GM23338 (cell line): Measurements from ENCODE around the gene SOX9. TPM values are rescaled to one million over a fixed set of nuclear protein-coding genes. Genes with fewer than 3 reads are reported as not detected.

ENCODE experiments used
- ATAC-seq: fragments of 200-7000 bp; cut with Tn5 transposase; 3 replicates; pipeline ENCODE4 v1.9.1; 2020
- DNase-seq: peaks from one replicate; pipeline ENCODE4 v3.0.0-alpha.2; 2015; ENCODE audit warnings: low spot score
- H2AFZ ChIP-seq: fragments of 200-600 bp; sonication (generic); 2 replicates; pipeline ENCODE4 v1.8.0; 2016; ENCODE audit warnings: antibody characterized with exemption, mild to moderate bottlenecking, moderate library complexity
- H3F3A ChIP-seq: fragments of 200-600 bp; sonication (generic); replicated peaks from 2 replicates; pipeline ENCODE4 v1.8.0; 2017; ENCODE audit warnings: antibody characterized with exemption, mixed run types, low read depth
- H3K27ac ChIP-seq: fragments of 200-600 bp; sonication (generic); 2 replicates; pipeline ENCODE4 v1.6.1; 2016; ENCODE audit warnings: low read depth
- H3K27me3 ChIP-seq: fragments of 200-600 bp; sonication (generic); 2 replicates; pipeline ENCODE4 v1.8.0; 2016; ENCODE audit warnings: mild to moderate bottlenecking, mixed run types, moderate library complexity; ENCODE audit not compliant: insufficient read depth
- H3K36me3 ChIP-seq: fragments of 200-600 bp; sonication (generic); 2 replicates; pipeline ENCODE4 v1.8.0; 2016; ENCODE audit warnings: mild to moderate bottlenecking; ENCODE audit not compliant: insufficient read depth
- H3K4me1 ChIP-seq: fragments of 200-600 bp; sonication (generic); 2 replicates; pipeline ENCODE4 v1.8.0; 2016; ENCODE audit warnings: mild to moderate bottlenecking, moderate library complexity; ENCODE audit not compliant: insufficient read depth
- H3K4me2 ChIP-seq: fragments of 200-600 bp; sonication (generic); 2 replicates; pipeline ENCODE4 v1.7.1; 2017; ENCODE audit warnings: mixed run types
- H3K4me3 ChIP-seq: fragments of 200-600 bp; sonication (generic); 2 replicates; pipeline ENCODE4 v1.6.1; 2016; ENCODE audit warnings: mixed run types
- H3K79me2 ChIP-seq: fragments of 200-600 bp; sonication (generic); replicated peaks from 2 replicates; pipeline ENCODE4 v1.8.0; 2017; ENCODE audit warnings: mild to moderate bottlenecking; ENCODE audit not compliant: insufficient read depth
- H3K9me2 ChIP-seq: fragments of 200-600 bp; sonication (generic); 2 replicates; pipeline ENCODE4 v1.8.0; 2017; ENCODE audit not compliant: insufficient read depth
- H4K20me1 ChIP-seq: fragments of 200-600 bp; sonication (generic); replicated peaks from 2 replicates; pipeline ENCODE4 v1.8.0; 2017; ENCODE audit warnings: mild to moderate bottlenecking; ENCODE audit not compliant: insufficient read depth
- H3K27ac Mint-ChIP-seq: 2 replicates; pipeline ENCODE4 v1.8.0; 2020; ENCODE audit warnings: inconsistent platforms, mild to moderate bottlenecking, moderate library complexity, mixed read lengths
- H3K27me3 Mint-ChIP-seq: 3 replicates; pipeline ENCODE4 v1.8.0; 2022; ENCODE audit warnings: low read depth, mild to moderate bottlenecking, moderate library complexity, mixed read lengths, inconsistent platforms; ENCODE audit not compliant: insufficient read depth, poor library complexity
- H3K36me3 Mint-ChIP-seq: 3 replicates; pipeline ENCODE4 v1.8.0; 2021; ENCODE audit warnings: low read depth, mild to moderate bottlenecking, inconsistent platforms, moderate library complexity, mixed read lengths
- H3K4me1 Mint-ChIP-seq: 3 replicates; pipeline ENCODE4 v1.8.0; 2020; ENCODE audit warnings: mild to moderate bottlenecking, inconsistent platforms, mixed read lengths
- H3K4me3 Mint-ChIP-seq: 3 replicates; pipeline ENCODE4 v1.8.0; 2021; ENCODE audit warnings: moderate library complexity, mild to moderate bottlenecking, inconsistent platforms, mixed read lengths
- H3K9me3 Mint-ChIP-seq: 3 replicates; pipeline ENCODE4 v1.8.0; 2020; ENCODE audit warnings: moderate library complexity, mild to moderate bottlenecking, inconsistent platforms, mixed read lengths
- CREB1 ChIP-seq: fragments of 250-450 bp; sonication (Bioruptor Pico); IDR thresholded peaks from 2 replicates; pipeline ENCODE4 v1.5.0; 2020; ENCODE audit warnings: low read depth, mild to moderate bottlenecking, moderate library complexity
- EZH2 ChIP-seq: fragments of 200-600 bp; sonication (generic); IDR thresholded peaks from one replicate; pipeline ENCODE4 v1.8.0; 2017; ENCODE audit warnings: antibody characterized with exemption, mild to moderate bottlenecking, low read depth; ENCODE audit not compliant: unreplicated experiment
- EZH2phosphoT487 ChIP-seq: fragments of 200-600 bp; sonication (generic); IDR thresholded peaks from one replicate; pipeline ENCODE4 v1.8.1; 2018; ENCODE audit warnings: antibody characterized with exemption; ENCODE audit not compliant: unreplicated experiment
- JUNB ChIP-seq: IDR thresholded peaks from one replicate; pipeline ENCODE4 v1.6.1; 2016; ENCODE audit warnings: antibody characterized with exemption; ENCODE audit not compliant: unreplicated experiment
- POLR2AphosphoS5 ChIP-seq: IDR thresholded peaks from 2 replicates; pipeline ENCODE4 v1.6.1; 2016; ENCODE audit warnings: antibody characterized with exemption, low read depth
- REST ChIP-seq: IDR thresholded peaks from one replicate; pipeline ENCODE4 v1.6.1; 2018; ENCODE audit warnings: antibody characterized with exemption; ENCODE audit not compliant: unreplicated experiment
- polyA plus RNA-seq: library from polyadenylated mRNA; unstranded; fragments of >200 nt; fragmentation: Nextera tagmentation; extraction: Ambion mirVana; gene quantifications from 2 replicates; pipeline ENCODE4 v1.2.1, GENCODE V29; 2016
- total RNA-seq: library from RNA; depleted of rRNA; stranded (reverse); fragments of >200 nt; shearing (Covaris generic); gene quantifications from 2 replicates; pipeline ENCODE4 v1.2.3, GENCODE V29; 2014
- TF ChIP-seq, protein P1 (sequence below): IDR thresholded peaks from 2 replicates; pipeline ENCODE4 v1.6.1; 2016; ENCODE audit warnings: antibody characterized with exemption

SOX9 gene
- total and polyA plus RNA-seq, 2 experiments from 2014 or later, result 4.4 TPM

DNA sequence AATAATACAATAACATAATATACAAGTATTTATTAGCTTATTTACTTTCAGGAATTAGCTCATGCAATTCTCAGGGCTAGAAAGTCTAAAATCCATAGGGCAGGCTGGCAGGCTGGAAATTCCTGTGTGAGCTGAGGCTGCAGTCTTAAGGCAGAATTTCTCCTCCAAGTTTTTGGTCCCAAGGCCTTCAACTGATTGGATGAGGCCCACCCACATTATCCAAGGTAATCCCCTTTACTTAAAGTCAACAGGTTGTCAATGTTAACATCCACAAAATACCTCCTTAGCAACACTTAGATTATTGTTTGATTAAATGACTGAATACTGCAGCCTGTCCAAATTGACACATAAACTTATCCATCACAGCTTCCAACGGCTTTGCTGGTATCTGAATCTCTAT lies 32.9 kb upstream of the SOX9 start:
- H3K4me3 ChIP-seq, result no peak overlapping the region
- no peak overlapping the region for H3K4me3 Mint-ChIP-seq
- no peaks in the 10 kb centered on the region for H3K36me3 ChIP-seq
- no peak for ATAC-seq
- H3K4me1 Mint-ChIP-seq, result no peaks in the 10 kb centered on the region
- no peaks in the 10 kb centered on the region for H3K79me2 ChIP-seq
- no peaks in the 10 kb centered on the region for H3K27me3 Mint-ChIP-seq
- no peak overlapping the region for H2AFZ ChIP-seq
- no peaks in the 10 kb centered on the region for H3F3A ChIP-seq
- H3K9me2 ChIP-seq, result 0 out of 2 replicates have a peak, but pooled peaks cover 1% of the 10 kb centered on the region
- H4K20me1 ChIP-seq, result no peaks in the 10 kb centered on the region
- no peak for TF ChIP-seq EZH2
- TF ChIP-seq CREB1 (CRISPR knock-in tag), result no peak
- no peak for TF ChIP-seq REST
- H3K9me3 Mint-ChIP-seq, result no peaks in the 10 kb centered on the region
- no peak overlapping the region for H3K27ac ChIP-seq
- no peaks in the 10 kb centered on the region for H3K27me3 ChIP-seq
- H3K4me2 ChIP-seq, result no peak overlapping the region
- no peaks in the 10 kb centered on the region for H3K36me3 Mint-ChIP-seq
- no peak for DNase-seq
- no peaks in the 10 kb centered on the region for H3K4me1 ChIP-seq
- H3K27ac Mint-ChIP-seq, result no peak overlapping the region

- no peaks in the 10 kb centered on the region for H3K36me3 Mint-ChIP-seq
- H3K79me2 ChIP-seq, result no peaks in the 10 kb centered on the region
- no peaks in the 10 kb centered on the region for H3K9me3 Mint-ChIP-seq
- TF ChIP-seq REST, result no peak
- TF ChIP-seq, protein P1, sequence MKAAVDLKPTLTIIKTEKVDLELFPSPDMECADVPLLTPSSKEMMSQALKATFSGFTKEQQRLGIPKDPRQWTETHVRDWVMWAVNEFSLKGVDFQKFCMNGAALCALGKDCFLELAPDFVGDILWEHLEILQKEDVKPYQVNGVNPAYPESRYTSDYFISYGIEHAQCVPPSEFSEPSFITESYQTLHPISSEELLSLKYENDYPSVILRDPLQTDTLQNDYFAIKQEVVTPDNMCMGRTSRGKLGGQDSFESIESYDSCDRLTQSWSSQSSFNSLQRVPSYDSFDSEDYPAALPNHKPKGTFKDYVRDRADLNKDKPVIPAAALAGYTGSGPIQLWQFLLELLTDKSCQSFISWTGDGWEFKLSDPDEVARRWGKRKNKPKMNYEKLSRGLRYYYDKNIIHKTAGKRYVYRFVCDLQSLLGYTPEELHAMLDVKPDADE, result no peak
- no peak for TF ChIP-seq EZH2
- no peak for TF ChIP-seq JUNB
- TF ChIP-seq POLR2AphosphoS5, result no peak
- no peak for TF ChIP-seq EZH2phosphoT487
- H4K20me1 ChIP-seq, result no peaks in the 10 kb centered on the region
- no peak for DNase-seq
- H3K4me1 ChIP-seq, result no peaks in the 10 kb centered on the region
- no peak overlapping the region for H3K4me3 ChIP-seq
- no peak overlapping the region for H3K27ac ChIP-seq
- no peak overlapping the region for H2AFZ ChIP-seq
- no peaks in the 10 kb centered on the region for H3F3A ChIP-seq
- H3K27me3 ChIP-seq, result no peaks in the 10 kb centered on the region
- H3K4me3 Mint-ChIP-seq, result no peak overlapping the region
- ATAC-seq, result no peak
- peaks cover 4% of the 10 kb centered on the region for H3K4me1 Mint-ChIP-seq
- H3K9me2 ChIP-seq, result 0 out of 2 replicates have a peak, but pooled peaks cover 3% of the 10 kb centered on the region
- H3K4me2 ChIP-seq, result no peak overlapping the region
- no peaks in the 10 kb centered on the region for H3K27me3 Mint-ChIP-seq
- no peak overlapping the region for H3K27ac Mint-ChIP-seq
- H3K36me3 ChIP-seq, result no peaks in the 10 kb centered on the region
These were observed 31.3 kb upstream of the SOX9 start for GRCh38 chr17:72089453-72089987.
